WTC11 (cell line): ENCODE data around the gene FBXO42. TPM values are rescaled to one million over a fixed set of nuclear protein-coding genes. Genes with fewer than 3 reads are reported as not detected.

Source experiments
- AFF4 ChIP-seq: sonication (generic); formaldehyde crosslinking; IDR thresholded peaks from 2 replicates; pipeline ENCODE4 v1.8.1; 2023; ENCODE audit warnings: mild to moderate bottlenecking, missing genetic modification reagents, borderline replicate concordance
- AR ChIP-seq: fragments of 250-450 bp; sonication (Bioruptor Pico); IDR thresholded peaks from 2 replicates; pipeline ENCODE4 v1.9.0; 2021; ENCODE audit warnings: mild to moderate bottlenecking
- CREB1 ChIP-seq: sonication (generic); formaldehyde crosslinking; IDR thresholded peaks from 2 replicates; pipeline ENCODE4 v1.8.0; 2023; ENCODE audit warnings: mild to moderate bottlenecking, missing genetic modification reagents
- CREM ChIP-seq: sonication (generic); formaldehyde crosslinking; IDR thresholded peaks from 2 replicates; pipeline ENCODE4 v1.8.1; 2022; ENCODE audit warnings: mild to moderate bottlenecking, missing genetic modification reagents, moderate library complexity
- EMX1 ChIP-seq: fragments of 250-450 bp; sonication (Bioruptor Pico); IDR thresholded peaks from 2 replicates; pipeline ENCODE4 v1.8.0; 2021; ENCODE audit warnings: mild to moderate bottlenecking
- FOXK1 ChIP-seq: sonication (generic); formaldehyde crosslinking; IDR thresholded peaks from 2 replicates; pipeline ENCODE4 v1.8.0; 2022; ENCODE audit warnings: mild to moderate bottlenecking, moderate library complexity, missing genetic modification reagents
- GRHL2 ChIP-seq: fragments of 250-450 bp; sonication (Bioruptor Pico); IDR thresholded peaks from 2 replicates; pipeline ENCODE4 v1.8.0; 2022; ENCODE audit warnings: mild to moderate bottlenecking, moderate library complexity; ENCODE audit not compliant: insufficient replicate concordance, severe bottlenecking
- HMGA2 ChIP-seq: fragments of 250-450 bp; sonication (Bioruptor Pico); IDR thresholded peaks from 2 replicates; pipeline ENCODE4 v1.4.0; 2021; ENCODE audit warnings: mild to moderate bottlenecking, moderate library complexity
- IRF1 ChIP-seq: sonication (generic); formaldehyde crosslinking; IDR thresholded peaks from 2 replicates; pipeline ENCODE4 v1.8.0; 2023; ENCODE audit warnings: missing genetic modification reagents
- JUN ChIP-seq: sonication (generic); formaldehyde crosslinking; IDR thresholded peaks from 2 replicates; pipeline ENCODE4 v1.8.0; 2023; ENCODE audit warnings: mild to moderate bottlenecking, missing genetic modification reagents
- MXD4 ChIP-seq: fragments of 250-450 bp; sonication (Bioruptor Pico); IDR thresholded peaks from 2 replicates; pipeline ENCODE4 v1.8.0; 2021; ENCODE audit warnings: mild to moderate bottlenecking, moderate library complexity, borderline replicate concordance
- NFATC4 ChIP-seq: fragments of 250-450 bp; sonication (Bioruptor Pico); IDR thresholded peaks from 2 replicates; pipeline ENCODE4 v1.9.0; 2021; ENCODE audit warnings: mild to moderate bottlenecking
- NR2C2 ChIP-seq: sonication (generic); formaldehyde crosslinking; IDR thresholded peaks from 2 replicates; pipeline ENCODE4 v1.8.0; 2022; ENCODE audit warnings: mild to moderate bottlenecking, missing genetic modification reagents
- NR3C1 ChIP-seq: sonication (generic); formaldehyde crosslinking; conservative IDR thresholded peaks from 2 replicates; pipeline ENCODE4 v1.8.1; 2023; ENCODE audit warnings: low read depth, mild to moderate bottlenecking, missing genetic modification reagents
- PRDM15 ChIP-seq: sonication (generic); formaldehyde crosslinking; IDR thresholded peaks from 2 replicates; pipeline ENCODE4 v1.8.0; 2022; ENCODE audit warnings: missing genetic modification reagents
- PREB ChIP-seq: sonication (generic); formaldehyde crosslinking; IDR thresholded peaks from 2 replicates; pipeline ENCODE4 v1.8.1; 2022; ENCODE audit warnings: mild to moderate bottlenecking, missing genetic modification reagents, moderate library complexity, borderline replicate concordance
- RORB ChIP-seq: fragments of 250-450 bp; sonication (Bioruptor Pico); IDR thresholded peaks from 2 replicates; pipeline ENCODE4 v1.9.0; 2021; ENCODE audit warnings: mild to moderate bottlenecking
- SMAD3 ChIP-seq: sonication (generic); formaldehyde crosslinking; IDR thresholded peaks from 2 replicates; pipeline ENCODE4 v1.8.0; 2022; ENCODE audit warnings: missing genetic modification reagents, mild to moderate bottlenecking, borderline replicate concordance
- TEAD4 ChIP-seq: sonication (generic); formaldehyde crosslinking; IDR thresholded peaks from 2 replicates; pipeline ENCODE4 v1.8.0; 2022; ENCODE audit warnings: mild to moderate bottlenecking, missing genetic modification reagents
- ZBTB43 ChIP-seq: sonication (generic); formaldehyde crosslinking; IDR thresholded peaks from 2 replicates; pipeline ENCODE4 v1.8.1; 2023; ENCODE audit warnings: mild to moderate bottlenecking, missing genetic modification reagents
- ZNF138 ChIP-seq: sonication (generic); formaldehyde crosslinking; conservative IDR thresholded peaks from 2 replicates; pipeline ENCODE4 v1.8.1; 2022; ENCODE audit warnings: mild to moderate bottlenecking, moderate library complexity, missing genetic modification reagents
- ZNF317 ChIP-seq: sonication (generic); formaldehyde crosslinking; IDR thresholded peaks from 2 replicates; pipeline ENCODE4 v1.8.1; 2023; ENCODE audit warnings: low read depth, mild to moderate bottlenecking, moderate library complexity, missing genetic modification reagents, borderline replicate concordance
- ZNF671 ChIP-seq: fragments of 250-450 bp; sonication (Bioruptor Pico); IDR thresholded peaks from 2 replicates; pipeline ENCODE4 v1.8.0; 2021; ENCODE audit warnings: mild to moderate bottlenecking
- ZSCAN18 ChIP-seq: fragments of 250-450 bp; sonication (Bioruptor Pico); IDR thresholded peaks from 2 replicates; pipeline ENCODE4 v2.1.2; 2022; ENCODE audit warnings: mild to moderate bottlenecking, moderate library complexity
- total RNA-seq: library from RNA; stranded (reverse); gene quantifications from 3 replicates; pipeline ENCODE4 v1.2.3, GENCODE V29; 2021

Gene FBXO42
- total RNA-seq, 1 experiment from 2014 or later: 17.5 TPM

GRCh38 chr1:16351994-16352841 is at the start of gene FBXO42 (continued):
- TF ChIP-seq ZBTB43 (CRISPR knock-in tag): no peak
- 0 out of 2 replicates have a peak, but pooled peaks have one; percentile 18 for TF ChIP-seq CREB1 (CRISPR knock-in tag)
- TF ChIP-seq RORB (CRISPR knock-in tag): no peak
- no peak for TF ChIP-seq NR3C1 (CRISPR knock-in tag)
- TF ChIP-seq PRDM15: no peak
- TF ChIP-seq SMAD3 (CRISPR knock-in tag): peak; percentile 12; the same call in 1 of the 2 replicates
- no peak for TF ChIP-seq MXD4
- peak; percentile 83 for TF ChIP-seq CREM (CRISPR knock-in tag)
- peak; percentile 50 for TF ChIP-seq FOXK1 (CRISPR knock-in tag)
- TF ChIP-seq ZNF671 (CRISPR knock-in tag): no peak
- no peak for TF ChIP-seq HMGA2 (CRISPR knock-in tag)
- TF ChIP-seq ZSCAN18 (CRISPR knock-in tag): no peak
- no peak for TF ChIP-seq JUN (CRISPR knock-in tag)
- TF ChIP-seq NR2C2 (CRISPR knock-in tag): no peak
- TF ChIP-seq AR: no peak
- TF ChIP-seq ZNF317 (CRISPR knock-in tag): no peak
- TF ChIP-seq PREB: peak; percentile 34; the same call in 1 of the 2 replicates
- no peak for TF ChIP-seq NFATC4 (CRISPR knock-in tag)
- no peak for TF ChIP-seq TEAD4 (CRISPR knock-in tag)
- TF ChIP-seq IRF1 (CRISPR knock-in tag): peak; percentile 46; the same call in 1 of the 2 replicates
- no peak for TF ChIP-seq EMX1 (CRISPR knock-in tag)
- TF ChIP-seq ZNF138 (CRISPR knock-in tag): no peak
- no peak for TF ChIP-seq GRHL2
- TF ChIP-seq AFF4 (CRISPR knock-in tag): no peak
